Endothelial cell of umbilical vein (primary cell): Measurements from ENCODE around the gene SUPT3H. TPM values are rescaled to one million over a fixed set of nuclear protein-coding genes. Genes with fewer than 3 reads are reported as not detected.

Source experiments
- BruUV-seq: library from RNA; stranded (reverse); fragments of 400-500 nt; replicated peaks from 2 replicates; lab custom pipeline; 2021; lab: Mats Ljungman, UMichigan
- CTCF ChIA-PET: fragments of 300-600, 350-600 bp; sonication (Branson Sonifier 250); formaldehyde crosslinking; loops from one replicate; lab custom pipeline; 2021; ENCODE audit warnings: antibody characterized with exemption, inconsistent platforms; lab: Charles Lee
- POLR2A ChIA-PET: fragments of 300-600, 350-600 bp; sonication (Branson Sonifier 250); formaldehyde crosslinking; loops from one replicate; lab custom pipeline; 2021; ENCODE audit warnings: antibody characterized with exemption, inconsistent platforms; lab: Charles Lee
- DNase-seq: peaks from one replicate; pipeline ENCODE4 v3.0.0-alpha.2; 2011; ENCODE audit warnings: low read depth, low spot score
- FAIRE-seq: peaks from 2 replicates; lab custom pipeline; 2011; peaks lifted over from hg19 to GRCh38; lab: Jason Lieb, UNC
- H2AFZ ChIP-seq: 2 replicates; pipeline ENCODE4 v1.6.0; 2012; ENCODE audit warnings: low read depth, low read length, control low read depth, inconsistent platforms
- H3K27ac ChIP-seq: 2 replicates; pipeline ENCODE4 v1.5.1; 2011; ENCODE audit warnings: low read depth, mild to moderate bottlenecking, control low read depth, low read length, moderate library complexity; ENCODE audit not compliant: insufficient read depth
- H3K27me3 ChIP-seq, 2 experiments: 2 replicates each; pipeline versions ENCODE4 v1.6.0 to v1.6.1; 2011; ENCODE audit warnings: low read length in 2 of 2, mixed read lengths in 1 of 2; ENCODE audit not compliant: control insufficient read depth in 2 of 2, insufficient read depth in 2 of 2
- H3K36me3 ChIP-seq, 2 experiments: 2 replicates in 1 of 2; 3 replicates in 1 of 2; pipeline ENCODE4 v1.5.1; 2011; ENCODE audit warnings: low read length in 2 of 2, mild to moderate bottlenecking in 1 of 2, moderate library complexity in 1 of 2; ENCODE audit not compliant: control insufficient read depth in 2 of 2, insufficient read depth in 2 of 2; ENCODE audit errors: extremely low read depth in 1 of 2
- H3K4me1 ChIP-seq: 3 replicates; pipeline ENCODE4 v1.5.1; 2011; ENCODE audit warnings: mild to moderate bottlenecking, low read length; ENCODE audit not compliant: control insufficient read depth, insufficient read depth; ENCODE audit errors: extremely low read depth
- H3K4me2 ChIP-seq: 2 replicates; pipeline ENCODE4 v1.6.1; 2011; ENCODE audit warnings: low read length, control low read depth, mixed read lengths; ENCODE audit not compliant: insufficient read depth
- H3K4me3 ChIP-seq, 3 experiments: fragments of 200-600 bp in 1 of 3; sonication (generic), shearing (Covaris generic) in 1 of 3; replicated peaks in 1 of 3; 2 replicates each; pipeline ENCODE4 v1.5.1; 2011 to 2016; ENCODE audit warnings: control low read depth in 3 of 3, low read length in 3 of 3, mild to moderate bottlenecking in 2 of 3, inconsistent platforms in 1 of 3, low read depth in 1 of 3, moderate library complexity in 1 of 3; ENCODE audit not compliant: insufficient read depth in 1 of 3
- H3K79me2 ChIP-seq: 2 replicates; pipeline ENCODE4 v1.6.0; 2012; ENCODE audit warnings: low read length, inconsistent platforms; ENCODE audit not compliant: control insufficient read depth, insufficient read depth
- H3K9ac ChIP-seq: replicated peaks from 2 replicates; pipeline ENCODE3; 2011; ENCODE audit warnings: low read length, control low read depth; ENCODE audit not compliant: insufficient read depth; ENCODE audit errors: extremely low read depth
- H3K9me1 ChIP-seq: replicated peaks from 3 replicates; pipeline ENCODE4 v1.6.0; 2011; ENCODE audit warnings: mild to moderate bottlenecking, low read length; ENCODE audit not compliant: control insufficient read depth, insufficient read depth; ENCODE audit errors: extremely low read depth
- H3K9me3 ChIP-seq: replicated peaks from 2 replicates; pipeline ENCODE4 v1.5.1; 2012; ENCODE audit warnings: low read length, inconsistent platforms; ENCODE audit not compliant: control insufficient read depth, insufficient read depth
- H4K20me1 ChIP-seq: replicated peaks from 2 replicates; pipeline ENCODE3; 2011; ENCODE audit warnings: mild to moderate bottlenecking, low read length; ENCODE audit not compliant: control insufficient read depth, insufficient read depth; ENCODE audit errors: extremely low read depth
- CTCF ChIP-seq, 2 donors: IDR thresholded peaks; 1 replicate in 1 of 2; 2 replicates in 1 of 2; pipeline ENCODE4 v1.5.1; 2011; ENCODE audit warnings: low read length in 2 of 2, mild to moderate bottlenecking in 2 of 2, moderate library complexity in 2 of 2, control low read depth in 1 of 2, inconsistent platforms in 1 of 2, low read depth in 1 of 2; ENCODE audit not compliant: insufficient read depth in 1 of 2; ENCODE audit errors: extremely low read depth in 1 of 2
- EZH2 ChIP-seq: IDR thresholded peaks from 2 replicates; pipeline ENCODE4 v1.6.1; 2012; ENCODE audit warnings: borderline replicate concordance, low read depth, mild to moderate bottlenecking, moderate library complexity, low read length, inconsistent platforms; ENCODE audit not compliant: severe bottlenecking
- FOS ChIP-seq: IDR thresholded peaks from 2 replicates; pipeline ENCODE4 v1.6.1; 2011; ENCODE audit warnings: mild to moderate bottlenecking, low read length, moderate library complexity, borderline replicate concordance; ENCODE audit not compliant: insufficient read depth
- GATA2 ChIP-seq: IDR thresholded peaks from 2 replicates; pipeline ENCODE4 v1.7.0; 2011; ENCODE audit warnings: low read depth, mild to moderate bottlenecking, moderate library complexity, mixed read lengths, low read length; ENCODE audit not compliant: insufficient read length, insufficient read depth
- JUN ChIP-seq: IDR thresholded peaks from 2 replicates; pipeline ENCODE4 v1.6.1; 2011; ENCODE audit warnings: borderline replicate concordance, low read depth; ENCODE audit not compliant: insufficient read length, insufficient read depth
- MAX ChIP-seq: IDR thresholded peaks from 2 replicates; pipeline ENCODE4 v1.6.1; 2011; ENCODE audit not compliant: insufficient read depth, insufficient read length
- MYC ChIP-seq: IDR thresholded peaks from one replicate; pipeline ENCODE4 v1.6.1; 2011; ENCODE audit warnings: mild to moderate bottlenecking, low read depth, low read length
- POLR2A ChIP-seq: IDR thresholded peaks from 2 replicates; pipeline ENCODE4 v1.6.1; 2012; ENCODE audit warnings: low read depth, mild to moderate bottlenecking, control low read depth, low read length
- POLR2AphosphoS5 ChIP-seq: IDR thresholded peaks from 2 replicates; pipeline ENCODE4 v1.6.1; 2012; ENCODE audit warnings: low read depth, mild to moderate bottlenecking, control low read depth, low read length, moderate library complexity; ENCODE audit not compliant: insufficient read depth
- dilution Hi-C: fragments of 300-500 bp; cut with MboI; formaldehyde crosslinking; loops from one replicate; pipeline ENCODE4 v1.15.0; 2019; ENCODE audit warnings: low sequenced_read_pairs; ENCODE audit not compliant: extremely low pct_ligation_motif_present
- intact Hi-C: fragments of 100-400 bp; cut with micrococcal nuclease; formaldehyde crosslinking; loops from one replicate; pipeline ENCODE4 v1.10.0; 2022
- polyA plus RNA-seq, 4 experiments: library from polyadenylated mRNA; depleted of rRNA in 3 of 4; stranded (reverse) in 3 of 4; unstranded in 1 of 4; fragments of >200 nt; gene quantifications; 2 replicates each; pipeline versions ENCODE4 v1.2.1 to v1.2.3, GENCODE V29; 2011 to 2012; ENCODE audit warnings: missing spikeins in 1 of 4
- total RNA-seq: library from RNA; stranded (reverse); gene quantifications from 2 replicates; pipeline ENCODE4 v1.2.3, GENCODE V29; 2021

The SUPT3H gene
- total and polyA plus RNA-seq, 2 donors (not counting 3 experiments of a cell fraction or from before 2014, with no cell fraction given) = 8.3 to 9.8 TPM

- DNase-seq = no peak
- Histone ChIP-seq H3K9ac (no peak overlapping the region), H4K20me1 (no peaks in the 10 kb centered on the region), H3K9me1 (no peaks in the 10 kb centered on the region), H3K9me3 (no peaks in the 10 kb centered on the region), H3K4me3 (no peak overlapping the region), H3K4me2 (no peak overlapping the region), H3K4me1 (peaks cover 7% of the 10 kb centered on the region), H3K79me2 (no peaks in the 10 kb centered on the region), H3K27me3 (no peaks in the 10 kb centered on the region), H3K27ac (no peak overlapping the region), H2AFZ (no peak overlapping the region), H3K36me3 (no peaks in the 10 kb centered on the region)
- intact Hi-C loops (no loop called here), dilution Hi-C loops (no loop called here)
- ChIA-PET POLR2A (no interaction called here), CTCF (no interaction called here)
- BruUV-seq = no TSS peak
- FAIRE-seq = peak; percentile 4
- TF ChIP-seq MAX = no peak
- TF ChIP-seq MYC = no peak
- TF ChIP-seq CTCF (IDR thresholded peaks at IDR 0.05; ENCODE audit: extremely low read depth in 1 of 2, insufficient read depth in 1 of 2, low read depth in 1 of 2, low read length in 2 of 2) = no peak
- TF ChIP-seq POLR2AphosphoS5 = no peak
- no peak for TF ChIP-seq POLR2A
Observed at GRCh38 chr6:44969446-44970185, 408.1 kb downstream of the SUPT3H start.

DNA sequence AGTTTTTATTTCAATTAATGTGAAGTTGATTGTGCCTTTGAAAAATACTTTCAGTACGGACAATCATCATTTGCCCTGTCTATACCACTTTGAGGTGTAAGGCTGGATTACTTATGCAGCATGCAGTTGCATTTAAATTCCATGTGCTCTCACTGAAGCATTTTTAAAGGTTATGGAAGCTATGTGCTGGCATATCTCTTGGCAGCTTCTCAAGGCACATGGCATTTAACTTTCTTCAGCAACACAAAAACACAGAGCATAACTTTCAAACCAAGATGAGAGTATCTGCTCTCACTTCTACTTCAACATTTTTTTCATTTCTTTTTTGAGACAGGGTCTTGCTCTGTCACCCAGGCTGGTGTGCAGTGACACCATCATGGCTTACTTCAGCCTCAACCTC lies 410.3 kb downstream of the SUPT3H start:
- Histone ChIP-seq H3K9me1 (no peaks in the 10 kb centered on the region), H3K36me3 (no peaks in the 10 kb centered on the region), H3K4me2 (no peak overlapping the region), H3K79me2 (no peaks in the 10 kb centered on the region), H3K4me3 (no peak overlapping the region), H4K20me1 (no peaks in the 10 kb centered on the region), H3K4me1 (peaks cover 7% of the 10 kb centered on the region), H3K9ac (no peak overlapping the region), H3K27ac (no peak overlapping the region), H3K27me3 (no peaks in the 10 kb centered on the region), H2AFZ (no peak overlapping the region), H3K9me3 (no peaks in the 10 kb centered on the region)
- no peak for TF ChIP-seq JUN
- no peak for TF ChIP-seq POLR2AphosphoS5
- no peak for TF ChIP-seq CTCF (IDR thresholded peaks at IDR 0.05; ENCODE audit: extremely low read depth in 1 of 2, insufficient read depth in 1 of 2, low read depth in 1 of 2, low read length in 2 of 2)
- TF ChIP-seq MYC = no peak
- no peak for TF ChIP-seq EZH2
- no peak for TF ChIP-seq POLR2A
- TF ChIP-seq FOS = no peak
- TF ChIP-seq GATA2 = no peak
- TF ChIP-seq MAX = no peak
- ChIA-PET POLR2A (no interaction called here), CTCF (no interaction called here)
- intact Hi-C loops (no loop called here), dilution Hi-C loops (no loop called here)
- no TSS peak for BruUV-seq
- FAIRE-seq = no peak
- DNase-seq = peak; percentile 7
